ENCODE results near the gene KCNN3.
"Not testable (repeated sequence)": the region's sequence is repeated elsewhere in the genome, so short reads cannot be mapped to it uniquely, and the experiment has no call there.

Gene KCNN3

GRCh38 chr1:154698320-154699096 lies 171.6 kb downstream of the KCNN3 start:
- DNase-seq (ENCODE audit: low read depth): no peak

- no peak for DNase-seq (ENCODE audit: low read depth)
Observed at GRCh38 chr1:154697710-154698109, 172.4 kb downstream of the KCNN3 start.

GRCh38 chr1:154696456-154696855 lies 173.6 kb downstream of the KCNN3 start:
- no peak for DNase-seq (ENCODE audit: low read depth)

GRCh38 chr1:154695985-154696384 lies 174.1 kb downstream of the KCNN3 start:
- no peak for DNase-seq (ENCODE audit: low read depth)

GRCh38 chr1:154694995-154695394 lies 175.1 kb downstream of the KCNN3 start:
- DNase-seq (ENCODE audit: low read depth): no peak

- no peak for DNase-seq (ENCODE audit: low read depth)
Observed at GRCh38 chr1:154689083-154689482, 181.0 kb downstream of the KCNN3 start.

- DNase-seq (ENCODE audit: low read depth): no peak
Observed at GRCh38 chr1:154686507-154686906, 183.6 kb downstream of the KCNN3 start.

- no peak for DNase-seq (ENCODE audit: low read depth)
Observed at GRCh38 chr1:154683820-154684219, 186.3 kb downstream of the KCNN3 start.

- DNase-seq (ENCODE audit: low read depth): no peak
Observed at GRCh38 chr1:154682254-154682653, 187.8 kb downstream of the KCNN3 start.

GRCh38 chr1:154677844-154678243 lies 192.2 kb downstream of the KCNN3 start:
- not testable (repeated sequence) for DNase-seq (ENCODE audit: low read depth)

GRCh38 chr1:154676847-154677246 lies 193.2 kb downstream of the KCNN3 start:
- DNase-seq (ENCODE audit: low read depth): not testable (repeated sequence)

GRCh38 chr1:154674456-154674855 lies 195.6 kb downstream of the KCNN3 start:
- DNase-seq (ENCODE audit: low read depth): not testable (repeated sequence)

- not testable (repeated sequence) for DNase-seq (ENCODE audit: low read depth)
Observed at GRCh38 chr1:154672245-154672644, 197.8 kb downstream of the KCNN3 start.

- not testable (repeated sequence) for DNase-seq (ENCODE audit: low read depth)
Observed at GRCh38 chr1:154671412-154671811, 198.7 kb downstream of the KCNN3 start.

GRCh38 chr1:154670310-154671270 lies 199.5 kb downstream of the KCNN3 start:
- not testable (repeated sequence) for DNase-seq (ENCODE audit: low read depth)

- DNase-seq (ENCODE audit: low read depth): peak; percentile 68
Observed at GRCh38 chr1:154669464-154670282, 200.4 kb downstream of the KCNN3 start.

- no peak for DNase-seq (ENCODE audit: low read depth)
Observed at GRCh38 chr1:154666051-154666790, 203.9 kb downstream of the KCNN3 start.

GRCh38 chr1:154664331-154665002 lies 205.6 kb downstream of the KCNN3 start:
- no peak for DNase-seq (ENCODE audit: low read depth)

- no peak for DNase-seq (ENCODE audit: low read depth)
Observed at GRCh38 chr1:154663471-154664060, 206.5 kb downstream of the KCNN3 start.

GRCh38 chr1:154661110-154661509 lies 209.0 kb downstream of the KCNN3 start:
- DNase-seq (ENCODE audit: low read depth): no peak

All from stimulated activated CD4-positive, alpha-beta T cell treated with anti-CD3 and anti-CD28 coated beads, Interleukin-2, amount 100 ng/mL, for 4 hours (primary cell).